Aorta (tissue), 5 donors: ENCODE measurements around the gene SCFD2. TPM values are rescaled to one million over a fixed set of nuclear protein-coding genes. Genes with fewer than 3 reads are reported as not detected.

Experiments
- ATAC-seq: fragments of 200-7000 bp; cut with Tn5 transposase; one replicate; pipeline ENCODE4 v1.9.1; 2022; ENCODE audit warnings: moderate library complexity; ENCODE audit not compliant: low FRiP score
- DNase-seq, 2 donors: peaks; one replicate each; pipeline ENCODE4 v3.0.0-alpha.2; 2020
- H3K27ac ChIP-seq, 2 donors: one replicate each; pipeline ENCODE4 v1.5.1; 2013; ENCODE audit warnings: low read length in 2 of 2, mild to moderate bottlenecking in 2 of 2, moderate library complexity in 2 of 2, control low read depth in 1 of 2, inconsistent platforms in 1 of 2, low read depth in 1 of 2
- H3K27me3 ChIP-seq, 2 donors: one replicate each; pipeline ENCODE4 v1.6.1; 2013; ENCODE audit warnings: control low read depth in 1 of 2, low read length in 1 of 2, mild to moderate bottlenecking in 1 of 2, moderate library complexity in 1 of 2; ENCODE audit not compliant: insufficient read depth in 2 of 2, control insufficient read depth in 1 of 2
- H3K36me3 ChIP-seq, 2 donors: one replicate each; pipeline ENCODE4 v1.6.1; 2013; ENCODE audit warnings: control low read depth in 1 of 2, low read length in 1 of 2, mild to moderate bottlenecking in 1 of 2; ENCODE audit not compliant: insufficient read depth in 2 of 2, control insufficient read depth in 1 of 2
- H3K4me1 ChIP-seq, 2 donors: one replicate each; pipeline ENCODE4 v1.6.1; 2013; ENCODE audit warnings: low read length in 2 of 2, control low read depth in 1 of 2, mild to moderate bottlenecking in 1 of 2, moderate library complexity in 1 of 2; ENCODE audit not compliant: insufficient read depth in 2 of 2, control insufficient read depth in 1 of 2
- H3K4me3 ChIP-seq, 2 donors: one replicate each; pipeline ENCODE4 v1.5.1; 2013; ENCODE audit warnings: low read length in 2 of 2, control low read depth in 1 of 2, mild to moderate bottlenecking in 1 of 2
- H3K9me3 ChIP-seq: one replicate; pipeline ENCODE4 v1.6.1; 2013; ENCODE audit warnings: mild to moderate bottlenecking, low read length; ENCODE audit not compliant: control insufficient read depth
- WGBS, 2 donors: extraction: QIAGEN DNeasy Blood & Tissue Kit; methylation state at CpG; one replicate each; pipeline ENCODE4 v1.1.7; 2013; 5-methylcytosine and 5-hydroxymethylcytosine counted together
- intact Hi-C, 2 donors: fragments of 100-400 bp; cut with DNase I; formaldehyde crosslinking; loops; one replicate each; pipeline versions ENCODE4 v1.14.2 to v1.15.0; 2022
- polyA plus RNA-seq, 2 donors: library from polyadenylated mRNA; stranded (reverse); fragments of 200-250 nt; gene quantifications; one replicate each; pipeline ENCODE4 v1.2.3, GENCODE V29; 2013
- total RNA-seq, 2 donors: library from RNA; stranded (reverse); fragmentation: NEBNext Ultra II Directional; extraction: Animal tissue kit (Norgen Biotek cat#: 25700); gene quantifications; one replicate each; pipeline ENCODE4 v1.2.1, GENCODE V29; 2021
- donor health status: healthy with polysubstance abuse.
- donor health status: Bipolar disorder and iron deficiency.
- donor health status: DM: no; HTN: no; CAD: no.
- donor health status: DM: no; HTN: no; CAD: no.
- donor health status: DM: yes; HTN: yes; CAD: no.

Gene SCFD2
- total and polyA plus RNA-seq, 4 donors, result 3.5 to 19.2 (median 10.3) TPM

GRCh38 chr4:53120778-53121177 is 245.1 kb downstream of the SCFD2 start:
- DNase-seq (no peak), ATAC-seq (no peak)
- Histone ChIP-seq H3K27ac (peak overlapping the region; percentile 22 to 91), H3K4me3 (no peak overlapping the region), H3K36me3 (no peaks in the 10 kb centered on the region), H3K27me3 (no peaks in the 10 kb centered on the region), H3K4me1 (peaks cover 0 to 3% of the 10 kb centered on the region in 2 donors), H3K9me3 (no peaks in the 10 kb centered on the region)
- intact Hi-C loops, result loop anchor here in 1 of 2 donors (10.0 kb wide), 1 partner anchor 96 kb away; no protein-coding TSS in a partner anchor
- 39 to 46% methylated on average over 6 of the region's 6 CpGs for WGBS, 2 donors

GRCh38 chr4:53119680-53120079 is 246.2 kb downstream of the SCFD2 start:
- Histone ChIP-seq H3K36me3 (no peaks in the 10 kb centered on the region), H3K4me1 (peaks cover 0 to 3% of the 10 kb centered on the region in 2 donors), H3K9me3 (no peaks in the 10 kb centered on the region), H3K27ac (peak overlapping the region in 1 of 2 donors; percentile 14), H3K27me3 (no peaks in the 10 kb centered on the region), H3K4me3 (no peak overlapping the region)
- no peak for ATAC-seq
- no peak for DNase-seq
- intact Hi-C loops, result loop anchor here (10.0 kb wide), 1 partner anchor 95 kb away; no protein-coding TSS in a partner anchor

GRCh38 chr4:53118676-53119075 is 247.2 kb downstream of the SCFD2 start:
- peaks cover 2 to 3% of the 10 kb centered on the region in 2 donors for H3K4me1 ChIP-seq
- DNase-seq, result no peak
- H3K4me3 ChIP-seq, result no peak overlapping the region
- H3K27ac ChIP-seq, result no peak overlapping the region
- intact Hi-C loops, result loop anchor here in 1 of 2 donors (10.0 kb wide), 1 partner anchor 94 kb away; no protein-coding TSS in a partner anchor
- no peaks in the 10 kb centered on the region for H3K27me3 ChIP-seq
- ATAC-seq, result no peak
- H3K36me3 ChIP-seq, result no peaks in the 10 kb centered on the region
- 47 to 52% methylated on average over 3 of the region's 3 CpGs for WGBS, 2 donors
- no peaks in the 10 kb centered on the region for H3K9me3 ChIP-seq

- ATAC-seq (peak; percentile 50), DNase-seq (no peak)
- 28 to 57% methylated on average over 1 of the region's 1 CpG for WGBS, 2 donors
- Histone ChIP-seq H3K4me3 (no peak overlapping the region), H3K27me3 (no peaks in the 10 kb centered on the region), H3K36me3 (no peaks in the 10 kb centered on the region), H3K9me3 (no peaks in the 10 kb centered on the region), H3K27ac (peak overlapping the region in 1 of 2 donors; percentile 57), H3K4me1 (peaks cover 6 to 8% of the 10 kb centered on the region in 2 donors)
- intact Hi-C loops, result loop anchor here in 1 of 2 donors (10.0 kb wide), 1 partner anchor 92 kb away; no protein-coding TSS in a partner anchor
Measured at GRCh38 chr4:53116954-53117353, 248.9 kb downstream of the SCFD2 start.

GRCh38 chr4:53113431-53114225 is 252.2 kb downstream of the SCFD2 start:
- ATAC-seq, result no peak
- Histone ChIP-seq H3K36me3 (no peaks in the 10 kb centered on the region), H3K4me1 (peaks cover 5 to 8% of the 10 kb centered on the region in 2 donors), H3K27ac (no peak overlapping the region), H3K4me3 (no peak overlapping the region), H3K9me3 (no peaks in the 10 kb centered on the region), H3K27me3 (no peaks in the 10 kb centered on the region)
- no peak for DNase-seq
- 81 to 89% methylated on average over 2 of the region's 2 CpGs for whole genome bisulfite sequencing, 2 donors
- intact Hi-C loops, result loop anchor here in 1 of 2 donors (10.0 kb wide), 1 partner anchor 89 kb away; no protein-coding TSS in a partner anchor

GRCh38 chr4:53105313-53105712 is 260.5 kb downstream of the SCFD2 start:
- no peak overlapping the region for H3K4me3 ChIP-seq
- H3K4me1 ChIP-seq, result peaks cover 0 to 3% of the 10 kb centered on the region in 2 donors
- no peak overlapping the region for H3K27ac ChIP-seq
- intact Hi-C loops, result no loop called here
- DNase-seq (no peak), ATAC-seq (no peak)
- no peaks in the 10 kb centered on the region for H3K9me3 ChIP-seq
- WGBS, 2 donors, result 77 to 86% methylated on average over 6 of the region's 6 CpGs
- no peaks in the 10 kb centered on the region for H3K27me3 ChIP-seq
- no peaks in the 10 kb centered on the region for H3K36me3 ChIP-seq

- intact Hi-C loops, result no loop called here
- H3K4me3 ChIP-seq, result no peak overlapping the region
- no peak for DNase-seq
- peaks cover 0 to 3% of the 10 kb centered on the region in 2 donors for H3K4me1 ChIP-seq
- no peaks in the 10 kb centered on the region for H3K36me3 ChIP-seq
- WGBS, 2 donors, result 98 to 100% methylated on average over 1 of the region's 1 CpG
- ATAC-seq, result no peak
- H3K27ac ChIP-seq, result no peak overlapping the region
- H3K27me3 ChIP-seq, result no peaks in the 10 kb centered on the region
- no peaks in the 10 kb centered on the region for H3K9me3 ChIP-seq
Measured at GRCh38 chr4:53103481-53103880, 262.4 kb downstream of the SCFD2 start.

- Histone ChIP-seq H3K4me3 (no peak overlapping the region), H3K4me1 (peaks cover 0 to 3% of the 10 kb centered on the region in 2 donors), H3K9me3 (no peaks in the 10 kb centered on the region), H3K27me3 (no peaks in the 10 kb centered on the region), H3K27ac (peak overlapping the region in 1 of 2 donors; percentile 48), H3K36me3 (no peaks in the 10 kb centered on the region)
- ATAC-seq, result no peak
- DNase-seq, result no peak
- intact Hi-C loops, result no loop called here
Measured at GRCh38 chr4:53101191-53101581, 264.7 kb downstream of the SCFD2 start.
